ENCODE results near the gene NECTIN4. TPM values are rescaled to one million over a fixed set of nuclear protein-coding genes. Genes with fewer than 3 reads are reported as not detected.

The NECTIN4 gene
- total RNA-seq, 1 donor from 2014 or later = 13.6 TPM

DNA sequence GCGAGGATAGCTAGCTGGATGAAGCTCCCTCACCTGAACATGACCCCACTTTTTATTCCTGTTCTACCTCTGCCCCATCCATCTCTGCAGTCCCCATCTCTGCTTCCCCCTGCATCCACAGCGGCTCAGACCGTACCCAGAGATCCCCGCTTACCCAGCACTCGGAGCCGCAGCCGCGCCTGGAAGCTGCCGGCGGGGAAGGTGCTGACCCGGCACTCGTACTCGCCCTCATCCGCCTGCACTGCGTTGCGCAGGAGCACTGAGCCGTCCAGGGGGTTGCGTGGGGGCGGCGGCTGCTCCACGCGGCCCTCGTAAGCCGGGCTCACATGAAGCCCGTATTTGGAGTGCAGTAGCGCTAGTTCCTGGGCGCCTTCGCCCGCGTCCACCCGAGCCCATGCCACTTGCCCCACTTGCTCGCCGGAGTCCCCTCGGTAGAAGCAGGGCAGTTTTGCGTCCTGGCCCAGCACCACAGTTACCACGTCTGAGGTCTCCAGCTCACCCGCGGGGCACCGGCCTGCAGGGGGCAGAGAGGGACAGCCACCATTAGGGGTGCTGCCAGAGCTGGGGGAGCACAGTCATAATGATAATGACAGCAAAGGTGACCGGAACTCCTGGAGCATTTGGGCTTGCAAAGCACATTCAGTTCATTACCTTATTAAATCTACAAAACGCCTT lies 9.8 kb downstream of the NECTIN4 start:
- H3K27me3 ChIP-seq (ENCODE audit: control insufficient read depth, insufficient read depth, low read length) = peaks cover 4% of the 10 kb centered on the region
- TF ChIP-seq, protein P1, sequence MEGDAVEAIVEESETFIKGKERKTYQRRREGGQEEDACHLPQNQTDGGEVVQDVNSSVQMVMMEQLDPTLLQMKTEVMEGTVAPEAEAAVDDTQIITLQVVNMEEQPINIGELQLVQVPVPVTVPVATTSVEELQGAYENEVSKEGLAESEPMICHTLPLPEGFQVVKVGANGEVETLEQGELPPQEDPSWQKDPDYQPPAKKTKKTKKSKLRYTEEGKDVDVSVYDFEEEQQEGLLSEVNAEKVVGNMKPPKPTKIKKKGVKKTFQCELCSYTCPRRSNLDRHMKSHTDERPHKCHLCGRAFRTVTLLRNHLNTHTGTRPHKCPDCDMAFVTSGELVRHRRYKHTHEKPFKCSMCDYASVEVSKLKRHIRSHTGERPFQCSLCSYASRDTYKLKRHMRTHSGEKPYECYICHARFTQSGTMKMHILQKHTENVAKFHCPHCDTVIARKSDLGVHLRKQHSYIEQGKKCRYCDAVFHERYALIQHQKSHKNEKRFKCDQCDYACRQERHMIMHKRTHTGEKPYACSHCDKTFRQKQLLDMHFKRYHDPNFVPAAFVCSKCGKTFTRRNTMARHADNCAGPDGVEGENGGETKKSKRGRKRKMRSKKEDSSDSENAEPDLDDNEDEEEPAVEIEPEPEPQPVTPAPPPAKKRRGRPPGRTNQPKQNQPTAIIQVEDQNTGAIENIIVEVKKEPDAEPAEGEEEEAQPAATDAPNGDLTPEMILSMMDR (IDR thresholded peaks at IDR 0.05; ENCODE audit: insufficient read depth, low read length, poor library complexity, severe bottlenecking) = no peak
- no peak overlapping the region for H3K4me3 ChIP-seq (ENCODE audit: low read depth, low read length)
- DNase-seq (ENCODE audit: low read depth) = no peak
- no peaks in the 10 kb centered on the region for H3K36me3 ChIP-seq (ENCODE audit: control insufficient read depth, insufficient read depth, low read length)

DNA sequence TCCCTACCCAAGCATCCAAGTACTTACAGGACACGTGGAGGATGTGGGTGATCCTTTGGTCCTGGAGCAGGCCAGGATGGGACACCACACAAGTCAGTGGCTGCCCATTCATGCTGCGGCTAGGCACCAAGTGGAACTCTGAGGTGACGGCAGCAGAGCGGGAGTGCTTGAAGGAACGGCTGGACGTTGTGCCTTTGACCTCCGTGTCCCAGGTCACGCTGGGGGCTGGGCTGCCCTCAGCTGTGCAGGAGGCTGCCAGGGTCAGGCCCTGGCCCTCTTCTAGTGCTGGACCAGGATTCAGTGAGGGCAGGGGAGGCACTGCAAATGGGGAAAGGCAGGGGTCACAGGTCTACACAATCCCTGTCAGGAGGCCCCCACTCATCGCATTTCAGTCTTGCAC lies 11.9 kb downstream of the NECTIN4 start:
- Histone ChIP-seq H3K4me3 (ENCODE audit: low read depth, low read length) (no peak overlapping the region), H3K27me3 (ENCODE audit: control insufficient read depth, insufficient read depth, low read length) (peaks cover 4% of the 10 kb centered on the region), H3K36me3 (ENCODE audit: control insufficient read depth, insufficient read depth, low read length) (no peaks in the 10 kb centered on the region)
- DNase-seq (ENCODE audit: low read depth) = no peak
- TF ChIP-seq, protein P1 (IDR thresholded peaks at IDR 0.05; ENCODE audit: insufficient read depth, low read length, poor library complexity, severe bottlenecking) = no peak

DNA sequence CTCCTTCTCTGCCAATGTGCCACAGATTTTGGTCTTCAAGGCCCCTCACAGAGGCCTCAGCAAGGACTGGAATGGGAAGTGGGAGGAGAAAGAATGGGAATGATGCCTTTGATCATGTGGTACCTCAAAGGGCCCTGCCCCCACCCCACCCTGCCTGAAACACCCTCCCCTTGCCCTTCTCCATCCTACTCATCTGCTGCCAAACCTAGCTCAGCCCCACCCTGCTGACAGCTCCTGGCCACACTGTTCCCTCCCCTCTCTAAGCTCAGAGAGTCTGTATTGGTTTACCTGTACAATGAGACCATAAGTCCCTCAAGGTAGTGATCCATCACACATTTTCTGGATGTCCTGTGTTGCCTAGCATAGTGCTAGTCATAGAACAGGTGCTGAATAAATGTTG lies 12.9 kb downstream of the NECTIN4 start:
- TF ChIP-seq, protein P1 (IDR thresholded peaks at IDR 0.05; ENCODE audit: insufficient read depth, low read length, poor library complexity, severe bottlenecking) = no peak
- Histone ChIP-seq H3K36me3 (ENCODE audit: control insufficient read depth, insufficient read depth, low read length) (no peaks in the 10 kb centered on the region), H3K4me3 (ENCODE audit: low read depth, low read length) (no peak overlapping the region), H3K27me3 (ENCODE audit: control insufficient read depth, insufficient read depth, low read length) (peaks cover 4% of the 10 kb centered on the region)
- DNase-seq (ENCODE audit: low read depth) = no peak

DNA sequence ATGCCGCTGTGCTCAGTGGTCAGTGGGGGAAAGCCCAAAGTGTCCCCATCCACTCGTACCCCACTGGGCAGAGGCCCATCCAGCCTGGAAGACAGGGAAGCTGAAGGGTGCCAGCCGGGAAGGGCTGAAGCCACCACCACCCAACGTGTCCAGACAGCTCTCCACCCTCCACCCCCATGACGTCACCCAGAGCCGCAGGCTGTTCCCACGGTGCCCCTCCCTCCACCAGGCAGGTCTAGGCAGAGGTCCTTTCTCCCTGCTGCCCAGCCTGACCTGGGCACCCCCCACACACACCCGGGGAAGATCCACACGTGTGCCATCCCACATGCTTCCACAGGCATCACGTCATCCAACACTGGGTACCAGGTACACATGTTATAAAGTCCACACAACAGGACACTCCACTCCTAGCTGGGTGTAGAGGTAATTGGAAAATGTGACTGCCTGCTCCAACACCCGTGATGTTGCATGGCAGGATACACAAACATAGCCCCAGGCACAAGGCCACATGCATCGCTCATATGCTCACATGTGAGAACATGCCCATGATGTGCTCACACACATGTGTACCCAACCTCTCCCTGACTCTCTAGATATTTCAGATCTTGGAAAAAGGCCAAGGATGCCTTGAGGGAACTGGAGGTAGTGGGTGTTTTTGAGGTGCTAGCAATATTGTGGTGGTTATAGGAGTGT lies 14.5 kb downstream of the NECTIN4 start:
- TF ChIP-seq, protein P1 (IDR thresholded peaks at IDR 0.05; ENCODE audit: insufficient read depth, low read length, poor library complexity, severe bottlenecking) = no peak
- DNase-seq (ENCODE audit: low read depth) = no peak
- Histone ChIP-seq H3K27me3 (ENCODE audit: control insufficient read depth, insufficient read depth, low read length) (peaks cover 4% of the 10 kb centered on the region), H3K36me3 (ENCODE audit: control insufficient read depth, insufficient read depth, low read length) (no peaks in the 10 kb centered on the region), H3K4me3 (ENCODE audit: low read depth, low read length) (no peak overlapping the region)

DNA sequence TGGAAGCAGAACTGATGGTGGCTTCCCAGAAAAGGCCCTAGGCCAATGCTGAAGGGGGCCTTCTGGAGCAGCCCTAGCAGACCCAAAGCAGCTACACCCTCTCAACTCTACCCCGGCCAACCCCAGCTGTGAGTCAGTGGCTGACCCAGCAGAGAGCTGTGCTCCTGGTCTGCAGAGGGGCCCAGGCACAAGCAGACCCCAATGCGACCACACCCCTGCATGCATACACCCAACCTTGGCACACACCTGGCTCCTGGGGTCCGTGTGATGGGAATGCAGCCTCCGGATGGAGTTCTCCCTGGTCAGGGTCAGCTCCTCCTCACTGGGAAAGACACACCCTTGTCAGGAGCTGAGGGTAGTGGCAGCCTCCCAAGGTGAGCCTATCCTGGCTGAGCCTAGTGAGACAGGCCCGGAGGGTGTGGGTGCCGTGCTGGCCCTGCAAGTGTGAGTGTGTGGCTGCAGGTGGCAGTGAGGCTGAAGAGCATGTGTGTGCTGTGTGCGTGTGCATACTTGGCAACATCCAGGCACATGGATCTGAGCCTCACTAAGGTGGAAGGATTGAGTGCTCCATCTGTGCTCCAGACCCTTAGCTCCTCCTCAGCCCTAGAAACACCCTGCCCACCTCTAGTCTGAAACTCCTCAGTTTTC lies 15.8 kb downstream of the NECTIN4 start:
- TF ChIP-seq, protein P1 (IDR thresholded peaks at IDR 0.05; ENCODE audit: insufficient read depth, low read length, poor library complexity, severe bottlenecking) = no peak
- Histone ChIP-seq H3K27me3 (ENCODE audit: control insufficient read depth, insufficient read depth, low read length) (no peaks in the 10 kb centered on the region), H3K4me3 (ENCODE audit: low read depth, low read length) (no peak overlapping the region), H3K36me3 (ENCODE audit: control insufficient read depth, insufficient read depth, low read length) (no peaks in the 10 kb centered on the region)
- DNase-seq (ENCODE audit: low read depth) = no peak

Measured in kidney epithelial cell (primary cell).